Activated CD8-positive, alpha-beta memory T cell treated with anti-CD3 and anti-CD28 coated beads, Interleukin-2, amount 50 U/mL, for 1 hour (primary cell): ENCODE measurements around the gene ANKRD16.
"Not testable (repeated sequence)": the region's sequence is repeated elsewhere in the genome, so short reads cannot be mapped to it uniquely, and the experiment has no call there.

Experiments used
- DNase-seq: peaks from one replicate; pipeline ENCODE4 v3.0.0-alpha.2; 2020; ENCODE audit errors: extremely low read depth

ANKRD16 gene

DNA sequence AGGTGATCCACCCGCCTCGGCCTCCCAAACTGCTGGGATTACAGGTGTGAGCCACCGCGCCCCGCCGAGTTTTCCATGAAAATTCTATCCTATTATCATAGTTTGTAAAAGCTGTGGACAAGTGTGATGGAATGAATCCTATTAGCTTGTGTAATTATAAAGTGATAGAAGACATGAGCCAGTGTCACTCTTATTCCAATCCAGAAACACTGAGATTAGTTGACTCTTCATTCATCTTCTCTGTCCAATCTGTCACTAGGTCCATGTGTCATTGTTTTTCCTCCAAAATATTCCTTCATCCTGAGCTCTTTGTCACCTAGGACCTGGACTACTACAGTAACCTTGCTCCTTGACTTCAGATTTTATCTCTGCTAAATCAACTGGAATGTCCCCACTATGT is 13.9 kb upstream of the ANKRD16 start:
- no peak for DNase-seq

DNA sequence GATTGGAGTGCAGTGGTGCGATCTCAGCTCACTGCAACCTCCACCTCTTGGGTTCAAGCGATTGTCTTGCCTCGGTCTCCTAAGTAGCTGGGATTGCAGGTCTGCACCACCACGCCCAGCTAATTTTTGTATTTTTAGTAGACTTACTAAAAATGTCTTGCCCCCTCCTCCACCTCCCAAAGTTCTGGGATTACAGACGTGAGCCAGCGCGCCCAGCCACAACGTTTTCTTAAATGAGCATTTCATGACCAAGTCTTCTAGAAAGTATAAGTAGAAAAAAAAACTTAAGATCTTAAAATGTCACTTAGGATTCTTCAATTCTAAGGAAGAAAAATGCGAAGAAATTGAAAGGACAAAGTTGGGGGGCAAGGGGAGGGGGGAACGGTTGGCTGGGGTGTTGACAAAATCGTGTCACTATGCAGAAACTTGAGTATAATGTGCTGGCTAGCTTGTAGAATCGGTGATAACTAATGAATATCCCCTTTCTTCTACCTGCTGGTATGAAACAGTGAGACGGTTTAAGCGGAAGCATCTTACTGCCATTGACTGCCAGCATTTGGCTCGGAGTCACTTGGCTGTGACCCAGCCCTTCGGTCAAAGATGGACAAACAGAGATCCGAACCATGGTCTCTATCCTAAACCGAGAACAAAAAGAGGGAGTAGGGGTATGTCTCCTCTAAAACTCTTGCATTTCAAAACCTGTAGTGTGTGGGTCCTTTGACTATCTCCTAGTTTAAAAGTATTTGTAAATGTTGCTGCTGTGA is 13.0 kb upstream of the ANKRD16 start:
- no peak for DNase-seq

DNA sequence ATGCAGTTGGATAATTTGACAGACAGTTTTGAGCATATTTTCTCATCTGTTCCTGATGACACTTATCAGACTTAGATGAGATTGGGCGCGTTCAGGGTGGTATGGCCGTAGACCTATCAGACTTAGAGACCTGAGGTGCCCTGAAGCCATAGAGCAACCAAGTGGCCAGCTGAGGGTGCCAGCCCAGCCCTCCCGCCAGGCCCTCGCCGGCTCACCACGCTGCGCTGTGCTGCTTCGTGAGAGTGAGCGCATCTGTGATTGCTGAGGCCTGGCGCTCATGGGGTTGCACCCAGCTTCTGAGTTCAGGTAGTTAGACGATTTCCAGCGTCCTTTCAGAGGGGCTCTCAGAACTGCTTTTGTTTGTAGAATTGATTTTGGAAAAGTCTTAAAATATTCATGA is 10.6 kb upstream of the ANKRD16 start:
- DNase-seq: no peak

DNA sequence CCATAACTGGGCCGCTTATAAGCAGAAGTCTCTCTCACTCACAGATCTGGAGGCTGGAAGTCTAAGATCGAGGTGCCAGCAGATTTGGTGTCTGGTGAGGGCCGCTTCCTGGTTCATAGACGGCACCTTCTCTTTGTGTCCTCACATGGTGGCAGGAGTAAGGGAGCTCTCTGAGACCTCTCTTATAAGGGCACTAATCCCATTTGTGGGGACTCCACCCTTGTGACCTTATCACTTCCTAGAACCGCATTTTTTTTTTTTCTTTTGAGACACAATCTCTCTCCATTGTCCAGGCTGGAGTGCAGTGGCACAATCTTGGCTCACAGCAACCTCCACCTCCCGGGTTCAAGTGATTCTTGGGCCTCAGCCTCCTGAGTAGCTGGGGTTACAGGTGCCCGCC is 8.5 kb upstream of the ANKRD16 start:
- no peak for DNase-seq

DNA sequence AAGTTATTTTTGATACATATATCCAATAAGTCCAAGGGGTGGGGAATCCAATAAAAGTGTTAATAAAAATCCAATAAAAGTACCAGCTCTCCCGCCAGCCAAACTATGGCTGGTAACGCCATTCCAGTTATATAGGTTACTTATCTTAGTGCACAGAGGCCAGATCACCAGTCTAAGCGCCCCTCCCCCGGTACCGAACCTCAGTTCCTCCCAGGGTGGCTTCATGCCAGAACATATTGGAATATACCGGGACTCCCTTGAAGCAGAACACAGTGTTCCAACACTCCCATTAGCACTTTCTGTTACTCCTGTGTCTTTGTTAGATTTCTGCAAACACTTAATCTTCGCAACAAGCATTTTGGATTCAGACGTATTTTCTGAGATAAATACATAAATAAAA is 7.8 kb upstream of the ANKRD16 start:
- no peak for DNase-seq

DNA sequence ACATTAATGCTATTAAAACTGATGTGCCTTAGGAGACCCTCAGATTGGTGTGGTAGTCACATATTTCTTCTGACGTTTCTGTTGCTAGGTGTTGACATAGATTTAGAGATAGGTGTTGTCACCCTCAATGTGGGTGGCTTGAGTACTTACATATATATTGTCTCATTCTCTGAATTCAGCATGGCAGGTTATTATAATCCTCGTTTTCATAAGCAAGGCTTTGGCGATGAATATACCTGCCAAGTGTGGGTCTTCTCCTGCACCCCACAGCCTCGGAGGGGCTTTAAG is 7.3 kb upstream of the ANKRD16 start:
- no peak for DNase-seq

DNA sequence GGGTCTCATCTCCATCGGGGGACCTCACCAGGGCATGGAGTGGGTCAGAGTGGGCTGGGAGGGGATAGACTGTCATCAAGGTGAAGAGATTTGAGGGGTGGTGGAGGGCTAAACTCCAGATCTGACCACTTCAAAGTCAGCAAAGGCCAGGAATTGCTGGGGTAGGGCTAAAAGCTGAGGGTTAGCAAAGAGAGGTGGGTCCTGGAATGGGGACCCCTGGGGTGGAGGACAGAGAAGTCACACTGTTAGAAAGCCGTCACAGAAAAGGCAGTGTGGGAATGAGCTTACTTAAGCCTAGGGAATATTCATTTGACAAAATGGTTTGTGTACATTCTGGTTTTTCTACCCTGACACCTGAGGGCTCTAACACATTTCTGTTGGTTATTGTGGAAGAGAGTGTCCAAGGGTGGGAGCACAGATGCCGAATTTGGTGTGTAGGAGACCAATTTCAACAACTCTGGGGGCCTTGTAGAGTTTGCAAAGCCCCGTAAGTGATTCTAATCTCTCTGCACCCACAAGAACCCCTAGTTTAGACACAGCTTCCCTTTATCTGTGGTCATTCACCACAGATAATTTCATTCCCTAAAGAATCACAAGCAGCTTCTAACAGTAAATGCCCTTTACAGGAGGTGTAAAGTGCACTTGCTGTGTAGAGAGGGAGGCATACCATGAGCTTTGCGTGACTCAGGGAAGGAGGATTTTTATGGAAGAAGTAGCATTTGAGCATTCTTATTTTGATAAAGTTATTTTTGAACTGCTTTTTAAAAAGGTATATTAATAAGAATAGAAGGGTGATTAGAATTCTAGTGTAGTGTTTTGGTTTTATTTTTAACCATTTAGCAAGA is 6.7 kb upstream of the ANKRD16 start:
- no peak for DNase-seq

DNA sequence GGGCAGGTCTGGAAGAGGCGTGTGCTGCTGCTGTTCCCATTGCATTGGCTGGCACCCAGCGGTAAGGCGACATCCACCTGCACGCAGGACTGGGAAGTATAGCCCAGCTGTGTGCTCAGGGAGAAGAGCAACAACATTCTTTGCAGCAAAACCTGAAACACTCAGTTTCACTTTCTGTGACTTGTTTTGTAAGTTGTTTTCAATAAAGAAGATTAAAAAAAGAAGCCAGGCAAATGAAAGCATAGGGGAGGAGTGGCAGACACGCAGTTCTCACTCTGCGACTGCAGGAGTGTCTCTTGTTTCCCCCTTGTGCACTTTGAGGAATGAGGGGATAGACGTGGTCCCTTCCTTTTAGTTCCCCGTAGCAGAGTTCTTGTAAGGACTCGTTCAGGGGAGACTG is 6.1 kb upstream of the ANKRD16 start:
- DNase-seq: no peak

DNA sequence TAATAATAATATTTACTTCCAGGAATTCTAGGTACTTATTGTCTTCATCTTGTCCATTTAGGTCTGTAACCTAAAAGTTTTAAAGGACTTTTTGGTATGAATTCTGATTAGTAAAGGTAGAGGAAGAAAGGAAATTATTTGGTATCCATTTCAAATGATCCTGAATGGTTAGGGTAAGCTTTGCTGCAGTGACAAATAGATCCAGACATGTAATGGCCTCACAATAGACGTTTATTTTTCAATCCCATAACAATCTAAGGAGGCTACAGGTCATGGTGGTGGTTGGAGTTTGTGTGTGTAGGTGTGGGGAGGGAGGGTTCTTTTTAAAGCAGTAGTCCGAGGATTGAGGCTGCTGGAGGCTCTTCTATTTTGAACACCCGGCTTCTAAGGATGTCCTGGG is 5.7 kb upstream of the ANKRD16 start:
- DNase-seq: no peak

DNA sequence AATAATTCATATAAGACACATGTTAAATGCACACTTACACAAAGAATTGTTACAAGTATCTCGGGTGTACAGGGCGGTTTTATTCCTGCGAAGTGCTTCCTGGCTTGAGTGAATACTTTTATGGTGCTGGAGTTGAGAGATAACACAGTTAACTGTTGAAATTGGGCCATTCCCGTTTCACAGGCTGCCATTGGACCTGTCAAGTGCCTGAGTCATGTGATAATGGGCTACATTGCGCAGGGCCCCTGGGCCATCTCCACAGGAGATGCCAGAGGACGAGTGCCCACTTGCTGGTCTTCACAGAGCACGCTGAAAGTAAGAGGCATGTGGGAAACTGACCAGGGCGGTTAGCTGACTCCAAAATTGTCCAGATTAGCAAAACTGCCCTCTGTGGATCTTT is 5.2 kb upstream of the ANKRD16 start:
- DNase-seq: no peak

DNA sequence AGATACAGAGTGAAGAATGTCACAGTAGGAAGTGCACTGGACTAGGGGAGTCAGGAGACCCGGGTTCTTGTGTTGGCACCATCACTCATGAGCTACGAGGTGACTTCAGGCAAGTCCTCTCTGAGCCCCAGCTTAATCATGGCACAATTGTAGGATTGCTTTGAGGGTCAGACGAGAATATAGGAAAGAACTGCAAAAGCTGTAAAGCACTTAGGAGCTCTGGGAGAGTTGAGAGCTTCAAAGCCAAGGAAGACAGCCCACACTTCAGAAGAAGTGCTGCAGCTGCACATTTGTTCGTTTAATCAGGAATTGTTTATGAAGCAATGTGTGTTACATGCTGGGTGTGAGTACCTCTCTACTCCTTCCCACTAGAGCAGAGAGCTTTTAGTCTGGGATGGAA is 4.7 kb upstream of the ANKRD16 start:
- DNase-seq: no peak

DNA sequence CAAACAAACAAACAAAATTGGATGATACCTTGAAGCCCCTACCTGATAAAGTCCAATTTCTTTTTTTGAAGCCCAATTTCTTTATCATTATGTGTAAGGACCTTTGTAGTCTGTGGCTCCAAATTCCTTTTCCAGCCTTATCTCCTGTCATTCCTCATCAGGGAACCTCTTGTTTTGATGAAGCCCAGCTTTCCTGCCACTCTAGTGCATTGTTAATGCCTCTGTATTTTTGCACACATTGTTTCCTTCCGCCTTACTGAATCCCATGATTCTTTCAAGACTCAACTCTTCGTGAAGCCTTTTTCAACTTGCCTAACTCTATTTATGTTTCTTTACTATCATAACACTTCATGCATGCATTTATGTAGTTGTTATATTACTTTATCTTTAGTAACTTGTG is 3.6 kb upstream of the ANKRD16 start:
- no peak for DNase-seq

DNA sequence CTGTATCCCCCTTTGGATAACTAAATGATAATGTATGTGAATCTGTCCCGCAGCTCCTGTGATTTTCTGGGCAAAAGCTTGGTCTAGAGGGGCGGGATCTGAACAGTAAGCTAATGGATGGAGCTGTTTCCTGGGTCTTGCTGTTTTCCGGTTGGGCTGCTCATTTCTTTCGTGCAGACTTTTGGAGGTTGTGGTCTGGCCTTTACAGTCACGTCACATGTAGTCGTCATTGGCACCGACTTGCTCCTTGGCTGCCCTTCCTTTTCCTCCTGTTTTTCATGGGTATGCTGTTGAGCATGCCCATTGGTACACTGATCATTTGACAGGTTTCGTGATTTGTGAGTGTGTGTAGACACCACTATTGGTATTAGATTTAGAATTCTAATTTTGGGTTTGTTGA is 2.3 kb upstream of the ANKRD16 start:
- no peak for DNase-seq

DNA sequence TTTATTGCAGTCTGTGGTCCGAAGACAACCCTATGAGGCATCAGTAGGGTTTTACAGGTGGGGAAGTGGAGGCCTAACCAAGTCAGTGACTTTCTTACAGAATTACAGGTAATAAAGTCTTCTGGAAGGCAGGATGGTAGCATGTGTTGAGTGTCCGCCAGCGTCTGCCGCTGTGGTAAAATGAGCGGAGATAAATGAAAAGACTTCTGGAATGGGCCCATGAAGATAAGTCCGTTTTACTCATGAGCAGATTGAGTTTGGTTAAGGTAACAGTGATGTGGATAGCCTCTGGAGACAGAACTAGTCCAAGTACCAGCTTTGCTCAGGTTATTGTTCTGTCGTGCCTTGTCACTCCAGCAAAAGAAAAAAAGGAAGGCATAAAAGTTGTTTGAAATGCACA is 1.3 kb upstream of the ANKRD16 start:
- no peak for DNase-seq

DNA sequence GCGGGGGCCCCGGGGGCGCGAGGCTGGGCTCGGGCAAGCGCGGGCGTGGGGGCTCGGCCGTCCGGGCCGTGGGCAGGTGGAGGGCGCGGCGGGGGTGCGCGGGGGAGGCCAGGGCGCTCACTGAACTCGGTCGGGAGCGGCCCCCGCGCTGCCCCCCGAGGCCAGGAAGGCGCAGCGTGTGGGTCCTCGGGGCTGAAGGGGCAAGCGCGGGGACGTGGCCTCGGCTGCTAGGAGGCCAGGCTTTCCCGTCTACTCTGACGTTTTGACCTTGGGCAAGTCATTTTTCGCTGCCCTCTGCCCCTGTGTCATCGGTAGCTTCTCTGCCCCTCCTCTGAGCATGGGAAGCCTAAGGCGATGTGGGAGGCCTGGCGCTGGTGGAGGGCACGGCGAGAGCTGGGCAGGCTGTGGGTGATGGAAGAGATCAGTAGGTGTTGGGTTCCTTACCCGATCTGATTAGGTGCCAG is 791 bp upstream of the ANKRD16 start:
- no peak for DNase-seq

DNA sequence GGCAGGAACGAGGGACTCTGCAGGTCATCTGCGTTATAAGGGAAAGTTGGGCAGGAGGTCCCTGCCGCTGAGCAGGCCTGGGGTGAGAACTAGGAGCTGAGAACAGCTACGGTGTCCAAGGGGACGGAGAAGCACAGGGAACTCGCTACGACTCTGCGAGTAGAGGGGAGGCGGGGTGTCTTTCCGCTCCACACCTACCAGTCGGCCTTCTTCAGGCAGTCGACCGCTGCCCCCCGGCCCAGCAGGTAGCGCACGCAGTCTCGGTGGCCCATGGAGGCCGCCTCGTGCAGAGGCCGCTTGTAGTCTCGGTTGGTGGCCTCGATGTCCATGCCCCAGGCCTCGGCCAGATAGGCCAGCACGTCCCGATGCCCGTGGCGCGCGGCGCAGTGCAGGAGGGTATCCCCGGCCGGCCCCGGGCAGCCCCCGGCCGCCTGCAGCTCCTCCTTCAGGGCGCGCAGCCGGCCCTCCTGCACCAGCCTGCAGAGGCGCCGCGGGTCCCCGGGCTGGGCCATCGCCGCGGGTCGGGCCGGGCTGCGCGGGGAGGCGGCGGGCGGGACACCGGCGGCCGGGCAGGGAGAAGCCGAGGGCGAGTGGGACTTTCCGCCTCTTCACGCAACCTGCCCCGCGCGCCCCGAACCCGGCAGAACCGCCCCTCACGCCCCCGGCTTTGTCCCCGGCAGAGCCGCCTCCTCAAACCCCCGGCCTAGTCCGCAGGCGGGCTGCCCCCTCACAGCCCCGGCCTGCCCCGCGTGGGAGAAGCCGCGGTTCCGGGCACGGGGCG is 660 bp downstream of the ANKRD16 start:
- DNase-seq: no peak

DNA sequence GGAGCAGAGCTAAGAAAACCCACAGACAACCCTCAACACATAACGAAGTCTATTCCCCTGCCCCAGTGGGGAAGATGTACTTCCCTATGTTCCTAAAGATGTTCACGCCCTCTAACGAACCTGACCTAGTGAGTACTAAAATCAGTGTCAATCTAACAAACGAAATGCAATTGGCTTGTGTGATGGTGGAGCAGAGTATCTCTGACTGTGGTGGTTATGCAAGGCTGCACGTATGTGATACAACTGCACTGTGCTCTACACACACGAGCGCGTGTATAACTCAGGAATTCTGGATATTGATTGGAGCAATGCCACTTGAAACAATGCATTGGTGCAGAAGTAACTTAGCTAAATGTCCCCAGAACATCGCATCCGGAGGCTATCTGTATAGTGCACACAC is 1.3 kb downstream of the ANKRD16 start:
- no peak for DNase-seq

DNA sequence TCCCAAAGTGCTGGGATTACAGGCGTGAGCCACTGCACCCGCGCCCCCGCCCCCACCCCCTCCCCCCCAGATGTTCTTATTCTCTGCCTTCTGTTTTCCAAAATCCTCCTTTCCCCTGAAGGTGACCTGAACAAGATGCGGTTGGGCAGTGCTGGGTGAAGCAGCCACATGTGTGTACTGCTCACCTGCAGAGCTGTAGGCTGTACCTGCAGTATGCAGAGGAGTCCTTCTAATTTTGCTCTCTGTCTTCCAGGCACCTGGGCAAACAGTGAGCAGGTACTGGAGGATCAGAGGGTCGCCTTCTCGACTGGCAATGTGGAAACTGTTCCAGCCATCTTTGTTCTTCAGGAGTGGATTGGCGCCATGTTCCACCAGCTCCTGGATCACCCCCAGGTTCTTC is 2.1 kb downstream of the ANKRD16 start:
- DNase-seq: no peak

DNA sequence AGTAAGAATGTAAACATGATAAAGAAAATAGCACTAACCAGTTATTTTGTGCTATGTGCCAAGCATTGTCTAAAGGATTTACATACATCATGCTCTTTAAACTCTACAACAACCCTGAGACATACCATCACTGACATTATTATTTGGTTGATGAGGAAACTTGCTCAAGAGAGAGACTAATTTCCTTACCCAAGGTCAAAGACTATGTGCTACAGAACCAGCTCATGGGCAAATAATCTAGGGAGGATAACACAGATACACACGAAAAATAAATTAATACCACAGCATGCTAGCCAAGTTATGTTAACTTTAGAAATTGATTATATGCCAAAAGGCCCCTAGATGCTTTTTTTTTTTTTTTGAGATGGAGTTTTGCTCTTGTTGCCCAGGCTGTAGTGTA is 2.7 kb downstream of the ANKRD16 start:
- no peak for DNase-seq

DNA sequence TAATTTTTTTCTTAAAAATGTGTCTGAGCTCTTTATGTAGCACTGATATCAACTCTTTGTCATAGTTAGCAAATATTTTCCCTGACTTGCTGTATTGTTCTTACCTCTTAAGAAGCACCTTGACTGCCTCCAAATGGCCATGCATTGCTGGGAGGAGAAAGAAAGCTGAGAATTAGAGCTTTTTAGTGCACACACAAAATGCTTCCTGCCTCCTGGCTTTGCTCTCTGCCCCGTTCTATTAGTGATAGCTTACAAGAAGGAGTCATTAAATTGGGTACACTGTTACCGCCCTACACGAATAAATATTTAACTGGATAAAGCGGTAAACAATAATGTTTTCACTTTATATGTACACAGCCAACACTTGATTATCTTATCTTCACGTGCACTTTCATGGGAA is 4.1 kb downstream of the ANKRD16 start:
- DNase-seq: no peak

DNA sequence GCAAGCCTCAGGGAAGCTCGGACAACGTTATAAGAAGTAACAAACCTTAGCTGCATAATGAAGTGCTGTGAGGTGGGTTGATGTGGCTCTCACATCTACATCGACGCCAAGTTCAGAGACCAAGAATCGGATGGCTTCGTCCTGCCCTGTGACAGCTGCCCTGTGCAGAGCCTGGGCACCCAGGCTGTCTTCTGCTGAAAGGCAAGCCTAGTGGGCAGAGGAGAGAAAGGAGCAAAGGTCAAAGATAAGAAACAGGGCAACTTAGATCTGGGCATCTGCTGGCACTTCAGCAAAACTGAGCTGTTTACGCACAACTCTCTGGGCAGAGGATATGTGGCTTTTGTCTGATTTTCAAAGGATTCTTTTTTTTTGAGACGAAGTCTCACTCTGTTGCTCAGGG is 6.7 kb downstream of the ANKRD16 start:
- no peak for DNase-seq

DNA sequence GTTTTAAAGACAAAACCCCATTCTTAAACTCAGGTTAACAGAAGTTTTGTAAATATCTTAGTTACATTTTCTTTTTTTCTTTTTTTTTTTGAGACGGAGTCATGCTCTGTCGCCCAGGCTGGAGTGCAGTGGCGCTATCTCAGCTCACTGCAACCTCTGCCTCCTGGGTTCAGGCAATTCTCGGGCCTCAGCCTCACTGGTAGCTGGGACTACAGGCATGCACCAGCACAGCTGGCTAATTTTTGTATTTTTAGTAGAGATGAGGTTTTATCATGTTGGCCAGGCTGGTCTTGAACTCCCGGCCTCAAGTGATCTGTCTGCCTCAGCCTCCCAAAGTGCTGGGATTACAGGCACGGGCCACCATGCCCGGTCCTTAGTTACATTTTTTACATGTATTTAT is 12.7 kb downstream of the ANKRD16 start:
- not testable (repeated sequence) for DNase-seq
